Peyer's patch (tissue), 4 donors: ENCODE data around the gene JADE2. TPM values are rescaled to one million over a fixed set of nuclear protein-coding genes. Genes with fewer than 3 reads are reported as not detected.

Experiments used
- DNase-seq, 3 donors: peaks; one replicate each; pipeline ENCODE4 v3.0.0-alpha.2; 2017 to 2019
- H3K27ac ChIP-seq, 4 donors: fragments of 200-600 bp; sonication (generic); one replicate each; pipeline ENCODE4 v1.5.1; 2016 to 2019
- H3K27me3 ChIP-seq, 2 donors: fragments of 200-600 bp; sonication (generic); one replicate each; pipeline ENCODE4 v1.5.1; 2019
- H3K36me3 ChIP-seq, 3 donors: fragments of 200-600 bp; sonication (generic); one replicate each; pipeline ENCODE4 v1.5.1; 2016 to 2019
- H3K4me1 ChIP-seq, 4 donors: fragments of 200-600 bp; sonication (generic); one replicate each; pipeline ENCODE4 v1.5.1; 2016 to 2019
- H3K4me3 ChIP-seq, 4 donors: fragments of 200-600 bp; sonication (generic); 1 replicate in 3 of 4; 2 replicates in 1 of 4; pipeline ENCODE4 v1.5.1; 2016 to 2019; ENCODE audit warnings: mild to moderate bottlenecking in 1 of 4
- H3K9me3 ChIP-seq, 4 donors: fragments of 200-600 bp; sonication (generic); one replicate each; pipeline ENCODE4 v1.5.1; 2016 to 2019; ENCODE audit warnings: mild to moderate bottlenecking in 1 of 4
- POLR2A ChIP-seq, 2 donors: fragments of 450-650 bp; IDR thresholded peaks; one replicate each; pipeline ENCODE4 v1.5.1; 2017; ENCODE audit warnings: antibody characterized with exemption in 2 of 2, mild to moderate bottlenecking in 2 of 2, moderate library complexity in 2 of 2
- total RNA-seq, 4 donors: library from RNA; depleted of rRNA; stranded (reverse); fragments of >200 nt; gene quantifications; one replicate each; pipeline ENCODE4 v1.1.0, GENCODE V29; 2016
- TF ChIP-seq, protein P1 (sequence below), 6 experiments: fragments of 450-650 bp in 4 of 6; fragments of 200-600 bp in 2 of 6; sonication (generic) in 1 of 6; IDR thresholded peaks; one replicate each; pipeline ENCODE4 v1.5.1; 2017 to 2019; ENCODE audit warnings: antibody characterized with exemption in 6 of 6, mild to moderate bottlenecking in 3 of 6, moderate library complexity in 1 of 6

Gene JADE2
- 10 to 100 TPM; 51.5 to 77.6 (median 57.4) TPM for total RNA-seq

GRCh38 chr5:134524826-134525682 is at the start of gene JADE2:
Gene JADE2 (plus strand): TSS chr5:134525670. CDS start chr5:134535858, 10,188 bp downstream.
- Histone ChIP-seq H3K36me3 (no peaks in the 10 kb centered on the region), H3K9me3 (no peaks in the 10 kb centered on the region), H3K27ac (peak within 1 kb of the TSS; percentile 93 to 100 (median 97)), H3K4me3 (peak within 1 kb of the TSS; percentile 78 to 98 (median 87)), H3K4me1 (peaks cover 4 to 30% (median 22%) of the 10 kb centered on the region in 4 donors), H3K27me3 (no peaks in the 10 kb centered on the region)
- TF ChIP-seq POLR2A (IDR thresholded peaks at IDR 0.05) = peak; percentile 36 to 47
- TF ChIP-seq, protein P1, sequence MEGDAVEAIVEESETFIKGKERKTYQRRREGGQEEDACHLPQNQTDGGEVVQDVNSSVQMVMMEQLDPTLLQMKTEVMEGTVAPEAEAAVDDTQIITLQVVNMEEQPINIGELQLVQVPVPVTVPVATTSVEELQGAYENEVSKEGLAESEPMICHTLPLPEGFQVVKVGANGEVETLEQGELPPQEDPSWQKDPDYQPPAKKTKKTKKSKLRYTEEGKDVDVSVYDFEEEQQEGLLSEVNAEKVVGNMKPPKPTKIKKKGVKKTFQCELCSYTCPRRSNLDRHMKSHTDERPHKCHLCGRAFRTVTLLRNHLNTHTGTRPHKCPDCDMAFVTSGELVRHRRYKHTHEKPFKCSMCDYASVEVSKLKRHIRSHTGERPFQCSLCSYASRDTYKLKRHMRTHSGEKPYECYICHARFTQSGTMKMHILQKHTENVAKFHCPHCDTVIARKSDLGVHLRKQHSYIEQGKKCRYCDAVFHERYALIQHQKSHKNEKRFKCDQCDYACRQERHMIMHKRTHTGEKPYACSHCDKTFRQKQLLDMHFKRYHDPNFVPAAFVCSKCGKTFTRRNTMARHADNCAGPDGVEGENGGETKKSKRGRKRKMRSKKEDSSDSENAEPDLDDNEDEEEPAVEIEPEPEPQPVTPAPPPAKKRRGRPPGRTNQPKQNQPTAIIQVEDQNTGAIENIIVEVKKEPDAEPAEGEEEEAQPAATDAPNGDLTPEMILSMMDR (IDR thresholded peaks at IDR 0.05) = peak in 1 of 6 experiments; percentile 0
- peak; percentile 90 to 92 (median 91) for DNase-seq

DNA sequence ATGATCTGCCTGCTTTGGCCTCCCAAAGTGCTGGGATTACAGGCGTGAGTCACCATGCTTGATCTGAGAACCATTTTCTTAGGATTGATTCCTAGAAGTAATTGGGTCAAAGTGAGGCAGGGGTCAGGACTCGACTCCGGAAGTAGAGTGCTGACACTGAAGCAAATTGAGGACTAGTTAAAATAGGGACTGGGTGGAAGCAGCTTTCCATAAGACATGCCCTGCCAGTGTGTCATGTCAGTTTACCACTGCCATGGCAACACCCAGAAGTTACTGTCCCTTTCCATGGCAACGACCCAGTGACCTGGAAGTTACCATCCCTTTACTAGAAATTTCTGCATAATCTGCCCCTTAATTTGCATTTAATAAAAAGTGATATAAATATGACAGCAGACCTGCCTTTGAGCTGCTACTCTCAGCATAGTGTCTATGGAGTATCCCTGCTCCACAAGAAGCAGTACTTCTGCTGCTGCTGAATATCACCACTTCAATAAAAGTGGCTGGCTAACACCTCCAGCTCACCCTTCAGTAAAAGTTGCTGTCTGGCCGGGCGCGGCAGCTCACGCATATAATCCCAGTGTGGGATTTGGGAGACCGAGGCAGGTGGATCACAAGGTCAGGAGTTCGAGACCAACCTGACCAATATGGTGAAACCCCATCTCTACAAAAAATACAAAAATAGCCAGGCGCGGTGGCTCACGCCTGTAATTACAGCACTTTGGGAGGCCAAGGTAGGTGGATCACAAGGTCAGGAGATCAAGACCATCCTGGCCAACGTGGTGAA is 47.8 kb upstream of the JADE2 start:
- no peak for DNase-seq
- TF ChIP-seq, protein P1 (IDR thresholded peaks at IDR 0.05) = no peak
- no peak for TF ChIP-seq POLR2A (IDR thresholded peaks at IDR 0.05)

GRCh38 chr5:134479839-134480238 is 45.6 kb upstream of the JADE2 start:
- peak in 1 of 3 donors; percentile 2 for DNase-seq
- TF ChIP-seq POLR2A (IDR thresholded peaks at IDR 0.05) = no peak
- TF ChIP-seq, protein P1 (IDR thresholded peaks at IDR 0.05) = no peak
- Histone ChIP-seq H3K4me1 (no peaks in the 10 kb centered on the region), H3K27ac (no peak overlapping the region), H3K27me3 (no peaks in the 10 kb centered on the region), H3K36me3 (no peaks in the 10 kb centered on the region), H3K4me3 (no peak overlapping the region), H3K9me3 (no peaks in the 10 kb centered on the region)

More for the DNA sequence above, 47.8 kb upstream of the JADE2 start:
- H3K27ac ChIP-seq = no peak overlapping the region
- no peaks in the 10 kb centered on the region for H3K4me1 ChIP-seq
- H3K4me3 ChIP-seq = no peak overlapping the region
- H3K9me3 ChIP-seq = no peaks in the 10 kb centered on the region
- H3K36me3 ChIP-seq = no peaks in the 10 kb centered on the region
- H3K27me3 ChIP-seq = no peaks in the 10 kb centered on the region

DNA sequence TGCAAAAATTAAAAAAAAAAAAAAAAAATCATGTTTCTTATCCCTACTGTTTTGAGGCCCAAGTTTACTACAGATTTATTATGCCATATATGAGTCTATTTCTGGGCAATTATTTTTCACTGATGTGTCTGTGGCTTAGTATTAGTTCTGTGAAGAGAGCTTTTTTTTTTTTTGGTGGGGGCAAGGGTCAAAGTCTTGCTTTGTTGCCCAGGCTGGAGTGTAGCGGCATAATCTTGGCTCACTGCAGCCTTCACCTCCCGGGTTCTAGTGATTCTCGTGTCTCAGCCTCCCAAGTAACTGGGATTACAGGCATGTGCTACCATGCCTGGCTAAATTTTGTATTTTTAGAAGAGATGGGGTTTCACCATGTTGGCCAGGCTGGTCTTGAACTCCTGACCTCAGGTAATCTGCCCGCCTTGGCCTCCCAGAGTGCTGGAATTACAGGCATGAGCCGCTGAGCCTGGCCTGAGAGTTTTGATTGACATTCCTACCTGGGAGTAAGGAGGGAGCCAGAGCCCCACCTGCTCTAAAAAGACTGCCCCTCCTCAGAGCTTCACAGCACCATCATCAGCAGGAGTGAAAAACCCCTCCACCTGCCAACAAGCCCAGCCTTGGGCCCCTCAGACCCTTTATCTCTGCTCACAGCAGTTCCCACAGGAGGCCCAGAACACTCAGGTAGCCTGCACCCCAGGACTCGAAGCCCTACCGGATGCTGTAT is 36.1 kb upstream of the JADE2 start:
- no peaks in the 10 kb centered on the region for H3K36me3 ChIP-seq
- no peak overlapping the region for H3K4me3 ChIP-seq
- TF ChIP-seq, protein P1 (IDR thresholded peaks at IDR 0.05) = no peak
- no peak overlapping the region for H3K27ac ChIP-seq
- no peaks in the 10 kb centered on the region for H3K9me3 ChIP-seq
- H3K27me3 ChIP-seq = no peaks in the 10 kb centered on the region
- peak in 1 of 3 donors; percentile 30 for DNase-seq
- no peaks in the 10 kb centered on the region for H3K4me1 ChIP-seq

GRCh38 chr5:134490255-134490924 is 35.1 kb upstream of the JADE2 start:
- Histone ChIP-seq H3K27ac (no peak overlapping the region), H3K4me3 (no peak overlapping the region), H3K27me3 (no peaks in the 10 kb centered on the region), H3K4me1 (no peaks in the 10 kb centered on the region), H3K9me3 (no peaks in the 10 kb centered on the region), H3K36me3 (no peaks in the 10 kb centered on the region)
- DNase-seq = peak in 1 of 3 donors; percentile 8
- no peak for TF ChIP-seq POLR2A (IDR thresholded peaks at IDR 0.05)
- TF ChIP-seq, protein P1 (IDR thresholded peaks at IDR 0.05) = no peak
